ENCODE data around the gene EEPD1.

DNA sequence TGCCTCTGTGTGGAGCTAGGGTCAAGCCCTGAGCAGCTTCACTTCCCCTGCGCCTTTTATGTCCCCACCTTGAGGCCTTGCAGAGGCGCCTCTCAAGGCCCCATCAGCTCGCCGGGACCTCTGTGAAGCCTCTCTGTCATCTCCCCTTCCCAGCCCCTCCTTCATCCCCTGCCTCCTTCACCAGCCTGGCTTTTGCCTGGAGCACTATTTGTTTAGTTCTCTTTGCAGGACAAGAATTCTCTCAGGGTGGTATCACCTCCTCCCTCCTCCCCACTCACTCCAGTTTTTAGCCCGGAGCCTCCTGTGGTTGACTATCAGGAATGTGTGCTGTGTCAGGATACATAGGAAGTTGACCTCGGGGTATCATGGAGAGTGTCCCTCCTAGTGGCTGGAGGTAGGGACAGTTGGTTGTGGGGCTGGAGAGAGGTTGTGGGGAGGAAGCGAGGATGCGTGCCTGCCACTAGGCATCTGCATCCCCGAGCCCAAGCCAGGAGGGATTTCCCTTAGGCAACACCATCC lies 146.8 kb downstream of the EEPD1 start:
- no peak for TF ChIP-seq CTCF (IDR thresholded peaks at IDR 0.05; ENCODE audit: low read depth, low read length, missing input control)
- TF ChIP-seq GABPA (IDR thresholded peaks at IDR 0.05 in 1 of 2, conservative IDR thresholded peaks at IDR 0.05 in 1 of 2) = no peak
- TF ChIP-seq YY1 (IDR thresholded peaks at IDR 0.05) = no peak
- TF ChIP-seq TAF1 (conservative IDR thresholded peaks at IDR 0.05) = no peak
- no peak for TF ChIP-seq SP1 (IDR thresholded peaks at IDR 0.05)
- TF ChIP-seq MAX (IDR thresholded peaks at IDR 0.05) = no peak
- no peak for TF ChIP-seq RAD21 (IDR thresholded peaks at IDR 0.05)
- TF ChIP-seq RXRA (IDR thresholded peaks at IDR 0.05) = no peak
- TF ChIP-seq, protein P1, sequence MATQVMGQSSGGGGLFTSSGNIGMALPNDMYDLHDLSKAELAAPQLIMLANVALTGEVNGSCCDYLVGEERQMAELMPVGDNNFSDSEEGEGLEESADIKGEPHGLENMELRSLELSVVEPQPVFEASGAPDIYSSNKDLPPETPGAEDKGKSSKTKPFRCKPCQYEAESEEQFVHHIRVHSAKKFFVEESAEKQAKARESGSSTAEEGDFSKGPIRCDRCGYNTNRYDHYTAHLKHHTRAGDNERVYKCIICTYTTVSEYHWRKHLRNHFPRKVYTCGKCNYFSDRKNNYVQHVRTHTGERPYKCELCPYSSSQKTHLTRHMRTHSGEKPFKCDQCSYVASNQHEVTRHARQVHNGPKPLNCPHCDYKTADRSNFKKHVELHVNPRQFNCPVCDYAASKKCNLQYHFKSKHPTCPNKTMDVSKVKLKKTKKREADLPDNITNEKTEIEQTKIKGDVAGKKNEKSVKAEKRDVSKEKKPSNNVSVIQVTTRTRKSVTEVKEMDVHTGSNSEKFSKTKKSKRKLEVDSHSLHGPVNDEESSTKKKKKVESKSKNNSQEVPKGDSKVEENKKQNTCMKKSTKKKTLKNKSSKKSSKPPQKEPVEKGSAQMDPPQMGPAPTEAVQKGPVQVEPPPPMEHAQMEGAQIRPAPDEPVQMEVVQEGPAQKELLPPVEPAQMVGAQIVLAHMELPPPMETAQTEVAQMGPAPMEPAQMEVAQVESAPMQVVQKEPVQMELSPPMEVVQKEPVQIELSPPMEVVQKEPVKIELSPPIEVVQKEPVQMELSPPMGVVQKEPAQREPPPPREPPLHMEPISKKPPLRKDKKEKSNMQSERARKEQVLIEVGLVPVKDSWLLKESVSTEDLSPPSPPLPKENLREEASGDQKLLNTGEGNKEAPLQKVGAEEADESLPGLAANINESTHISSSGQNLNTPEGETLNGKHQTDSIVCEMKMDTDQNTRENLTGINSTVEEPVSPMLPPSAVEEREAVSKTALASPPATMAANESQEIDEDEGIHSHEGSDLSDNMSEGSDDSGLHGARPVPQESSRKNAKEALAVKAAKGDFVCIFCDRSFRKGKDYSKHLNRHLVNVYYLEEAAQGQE (IDR thresholded peaks at IDR 0.05) = no peak

Measured in liver (tissue), 3 donors.